Peyer's patch (tissue), 4 donors: ENCODE measurements around the gene MOB1B.
"Not testable (repeated sequence)": the region's sequence is repeated elsewhere in the genome, so short reads cannot be mapped to it uniquely, and the experiment has no call there.

Experiments
- CTCF ChIP-seq, 6 experiments: fragments of 450-650 bp in 4 of 6; fragments of 200-600 bp in 2 of 6; sonication (generic) in 1 of 6; IDR thresholded peaks; one replicate each; pipeline ENCODE4 v1.5.1; 2017 to 2019; ENCODE audit warnings: antibody characterized with exemption in 6 of 6, mild to moderate bottlenecking in 3 of 6, moderate library complexity in 1 of 6
- POLR2A ChIP-seq, 2 donors: fragments of 450-650 bp; IDR thresholded peaks; one replicate each; pipeline ENCODE4 v1.5.1; 2017; ENCODE audit warnings: antibody characterized with exemption in 2 of 2, mild to moderate bottlenecking in 2 of 2, moderate library complexity in 2 of 2

GRCh38 chr4:71017391-71017790, 115.2 kb downstream of the MOB1B start:
- TF ChIP-seq POLR2A, CTCF (IDR thresholded peaks at IDR 0.05): not testable (repeated sequence)
